LNCAP (cell line): ENCODE measurements around the gene ZNF689.

Source experiments
- TF ChIP-seq, protein P1 (sequence below): fragments of 450-650 bp; IDR thresholded peaks from 2 replicates; pipeline ENCODE4 v1.5.1; 2017; ENCODE audit warnings: mild to moderate bottlenecking

ZNF689 gene

DNA sequence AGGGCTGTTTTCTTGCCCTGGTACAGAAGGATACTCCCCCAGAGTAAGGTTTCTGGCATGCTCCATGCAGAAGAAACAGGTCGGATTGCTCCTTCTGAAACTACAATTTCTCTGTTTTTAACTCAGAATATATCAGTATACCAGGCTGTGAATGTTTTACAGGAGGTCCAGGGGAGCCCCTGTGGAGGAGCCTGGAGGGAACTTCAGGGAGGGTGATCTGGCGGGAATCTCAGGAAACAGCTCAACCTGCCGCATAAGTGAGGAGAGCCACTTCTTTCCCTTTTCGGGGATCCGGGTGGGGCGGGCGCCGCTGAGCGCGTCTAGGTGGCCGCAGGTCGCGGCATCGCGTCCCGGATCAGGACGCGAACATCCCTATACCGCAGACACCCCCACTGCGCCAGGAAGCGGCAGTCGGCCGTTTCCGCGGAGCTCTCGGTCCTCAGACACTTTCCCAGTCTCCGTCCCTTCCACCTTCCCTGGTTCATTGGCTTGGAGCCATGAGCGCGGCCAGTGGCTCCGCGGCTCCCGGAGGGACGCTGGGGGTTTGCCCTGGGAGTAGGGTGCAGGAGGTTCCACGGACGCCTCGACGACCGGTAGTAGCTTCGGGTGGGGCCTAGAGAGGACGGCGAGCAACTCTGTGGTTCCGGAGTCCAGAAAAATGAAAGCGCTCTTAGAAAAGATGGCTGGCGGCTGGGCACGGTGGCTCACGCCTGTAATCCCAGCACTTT is 48.9 kb downstream of the ZNF689 start:
- TF ChIP-seq, protein P1, sequence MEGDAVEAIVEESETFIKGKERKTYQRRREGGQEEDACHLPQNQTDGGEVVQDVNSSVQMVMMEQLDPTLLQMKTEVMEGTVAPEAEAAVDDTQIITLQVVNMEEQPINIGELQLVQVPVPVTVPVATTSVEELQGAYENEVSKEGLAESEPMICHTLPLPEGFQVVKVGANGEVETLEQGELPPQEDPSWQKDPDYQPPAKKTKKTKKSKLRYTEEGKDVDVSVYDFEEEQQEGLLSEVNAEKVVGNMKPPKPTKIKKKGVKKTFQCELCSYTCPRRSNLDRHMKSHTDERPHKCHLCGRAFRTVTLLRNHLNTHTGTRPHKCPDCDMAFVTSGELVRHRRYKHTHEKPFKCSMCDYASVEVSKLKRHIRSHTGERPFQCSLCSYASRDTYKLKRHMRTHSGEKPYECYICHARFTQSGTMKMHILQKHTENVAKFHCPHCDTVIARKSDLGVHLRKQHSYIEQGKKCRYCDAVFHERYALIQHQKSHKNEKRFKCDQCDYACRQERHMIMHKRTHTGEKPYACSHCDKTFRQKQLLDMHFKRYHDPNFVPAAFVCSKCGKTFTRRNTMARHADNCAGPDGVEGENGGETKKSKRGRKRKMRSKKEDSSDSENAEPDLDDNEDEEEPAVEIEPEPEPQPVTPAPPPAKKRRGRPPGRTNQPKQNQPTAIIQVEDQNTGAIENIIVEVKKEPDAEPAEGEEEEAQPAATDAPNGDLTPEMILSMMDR, result no peak

DNA sequence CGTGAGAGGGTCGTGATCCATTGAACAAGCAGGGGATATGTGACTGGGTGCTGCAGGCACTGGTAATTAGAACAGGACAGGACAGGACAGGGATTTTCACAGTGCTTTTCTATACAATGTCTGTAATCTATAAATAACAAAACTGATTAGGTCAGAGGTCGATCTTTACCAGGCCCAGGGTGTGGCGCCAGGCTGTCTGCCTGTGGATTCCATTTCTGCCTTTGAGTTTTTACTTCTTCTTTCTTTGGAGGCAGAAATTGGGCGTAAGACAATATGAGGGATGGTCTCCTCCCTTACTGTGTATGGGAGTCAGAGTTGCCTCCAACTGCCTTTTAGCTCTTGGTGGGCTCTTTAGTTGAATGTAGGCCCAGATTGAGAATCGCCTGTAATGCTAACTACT is 50.5 kb downstream of the ZNF689 start:
- TF ChIP-seq, protein P1, result no peak

DNA sequence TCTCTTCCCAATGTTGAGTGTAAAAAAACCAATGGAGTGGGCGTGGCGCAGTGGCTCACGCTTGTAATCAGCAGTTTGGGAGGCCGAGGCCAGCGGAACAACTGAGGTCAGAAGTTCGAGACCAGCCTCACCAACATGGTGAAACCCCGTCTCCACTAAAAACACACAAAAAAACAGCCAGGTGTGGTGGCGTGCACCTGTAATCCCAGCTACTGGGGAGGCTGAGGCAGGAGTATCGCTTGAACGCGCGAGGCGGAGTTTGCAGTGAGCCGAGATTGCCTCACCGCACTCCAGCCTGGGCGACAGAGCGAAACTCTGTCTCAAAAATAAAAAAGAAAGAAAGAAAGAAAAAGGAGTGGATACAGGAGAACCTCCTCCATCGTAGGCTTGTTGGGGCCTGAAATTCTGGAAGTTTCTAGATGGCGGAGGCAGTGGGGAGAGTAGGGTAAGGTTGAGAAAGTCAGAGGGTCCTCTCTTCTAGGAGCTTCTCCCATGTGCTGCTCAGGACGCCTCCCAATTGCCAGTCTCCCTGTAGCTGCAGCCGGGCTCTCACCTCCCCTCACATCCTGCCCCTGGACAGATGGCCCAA is 51.3 kb downstream of the ZNF689 start:
- TF ChIP-seq, protein P1, result no peak

DNA sequence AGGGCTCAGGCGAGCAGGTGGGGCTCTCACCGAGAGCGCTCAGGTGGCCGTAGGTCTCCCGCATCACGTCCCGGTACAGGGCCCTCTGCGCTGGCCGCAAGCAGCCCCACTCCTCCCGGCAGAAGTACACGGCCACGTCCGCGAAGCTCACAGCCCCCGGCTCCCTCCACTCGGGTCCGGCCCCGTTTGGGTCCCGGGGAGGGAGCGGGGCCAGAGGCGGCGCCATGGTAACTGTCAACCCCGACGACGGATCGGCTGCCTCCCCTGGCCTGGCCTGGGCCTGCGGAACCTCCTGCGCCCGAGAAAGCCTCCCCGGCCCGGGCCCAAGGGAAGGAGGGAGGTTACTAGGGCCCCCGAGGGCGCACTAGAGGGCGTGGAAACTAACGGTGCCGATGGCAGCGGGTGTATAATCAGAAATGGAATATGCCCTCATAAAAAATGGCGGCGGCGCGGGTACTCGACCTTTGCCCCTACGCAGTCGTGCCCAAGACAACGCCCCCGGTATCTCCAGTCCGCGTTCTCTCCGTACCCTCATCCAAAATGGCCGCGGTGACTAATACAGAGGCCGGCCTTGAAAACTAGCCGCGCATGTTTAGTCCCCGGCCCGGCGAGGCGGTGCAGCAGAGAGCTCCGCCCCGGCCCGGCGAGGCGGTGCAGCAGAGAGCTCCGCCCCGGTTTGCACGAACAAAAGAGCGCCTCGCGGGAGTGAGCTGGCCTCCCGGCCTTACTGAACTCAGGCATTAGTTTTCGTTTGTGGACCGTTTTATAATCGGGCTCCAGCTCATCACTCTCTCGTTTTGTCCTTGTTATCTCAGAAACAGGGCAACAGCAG is 52.0 kb downstream of the ZNF689 start, which contains the start of gene ZNF764:
ZNF764 (minus strand) TSS at position 418 of the 832 bp plus-strand sequence; CDS start at position 226, 192 bp downstream.
- TF ChIP-seq, protein P1, result no peak

DNA sequence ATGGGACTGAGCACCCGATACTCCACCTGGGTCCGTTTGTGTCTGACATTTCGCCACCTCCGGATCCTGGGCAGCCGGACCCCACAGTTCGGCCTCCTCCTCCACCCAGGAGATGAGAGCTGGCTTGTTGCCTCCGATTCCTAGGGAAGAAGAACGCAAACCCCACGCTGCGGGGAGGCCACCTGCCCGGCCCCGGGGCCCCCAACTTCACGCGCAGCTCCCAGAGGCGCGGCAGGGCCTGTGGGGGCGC is 52.6 kb downstream of the ZNF689 start:
- TF ChIP-seq, protein P1, result no peak

DNA sequence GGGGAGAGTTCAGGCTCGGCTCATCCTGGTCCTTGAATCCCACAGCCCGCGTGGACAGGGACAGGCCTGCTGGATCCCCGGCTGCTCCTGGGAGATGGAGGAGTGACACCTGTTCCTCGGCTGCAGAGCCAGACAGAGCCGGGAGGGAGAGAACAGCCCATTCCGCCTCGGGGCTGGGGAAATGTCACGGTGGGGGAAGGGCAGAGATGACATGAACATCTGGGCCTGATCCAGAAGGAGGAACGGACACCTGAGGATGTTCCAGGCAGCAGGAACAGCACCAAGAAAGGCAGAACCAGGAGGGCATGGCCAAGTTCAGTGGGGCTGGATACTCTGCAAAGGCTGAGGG is 54.1 kb downstream of the ZNF689 start:
- TF ChIP-seq, protein P1, result no peak

DNA sequence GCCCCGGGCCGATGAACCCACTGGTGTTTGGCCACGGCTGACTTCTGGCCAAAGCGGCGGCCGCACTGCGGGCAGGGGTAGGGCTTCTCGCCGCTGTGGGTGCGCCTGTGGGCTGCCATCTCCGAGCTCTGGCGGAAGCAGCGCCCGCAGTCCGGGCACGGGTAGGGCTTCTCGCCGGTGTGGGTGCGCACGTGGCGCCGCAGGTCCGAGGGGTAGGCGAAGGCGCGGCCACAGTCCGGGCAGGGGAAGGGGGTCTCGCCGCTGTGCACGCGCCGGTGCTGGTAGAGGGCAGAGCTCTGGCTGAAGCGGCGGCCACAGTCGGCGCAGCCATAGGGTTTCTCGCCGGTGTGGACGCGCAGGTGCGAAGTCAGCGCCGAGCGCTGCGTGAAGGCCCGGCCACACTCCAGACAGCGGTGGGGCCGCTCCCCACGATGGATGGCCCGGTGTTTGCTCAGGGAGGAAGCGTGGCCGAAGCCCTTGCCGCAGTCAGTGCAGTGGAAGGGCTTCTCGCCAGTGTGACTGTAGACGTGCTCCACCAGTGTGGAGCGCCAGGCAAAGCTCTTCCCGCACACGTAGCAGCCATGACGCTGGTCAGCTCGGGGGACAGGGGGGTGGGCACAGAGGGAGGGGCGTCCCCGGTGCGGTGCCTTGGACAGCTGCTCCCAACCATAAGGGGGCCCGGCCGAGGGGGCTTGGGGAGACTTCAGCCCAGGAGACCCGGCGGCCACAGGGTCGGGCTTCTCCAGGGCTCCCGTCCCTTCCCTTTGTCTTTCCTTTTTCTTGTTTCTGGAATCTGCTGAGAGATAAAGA is 54.7 kb downstream of the ZNF689 start:
- TF ChIP-seq, protein P1, result no peak
